Calu3 (cell line): ENCODE measurements around the gene NDST4. TPM values are rescaled to one million over a fixed set of nuclear protein-coding genes. Genes with fewer than 3 reads are reported as not detected.
A peak's percentile ranks its signal among the peaks of the same experiment; 100 is the strongest.

Source experiments
- Bru-seq: library from RNA; stranded (reverse); fragments of 400-500 nt; gene quantifications from one replicate; lab custom pipeline; 2021; lab: Mats Ljungman, UMichigan
- BruChase-seq, 2 experiments: library from RNA; stranded (reverse); fragments of 400-500 nt; gene quantifications; one replicate each; lab custom pipeline; 2021; lab: Mats Ljungman, UMichigan
- BruUV-seq: library from RNA; stranded (reverse); fragments of 400-500 nt; replicated peaks from 2 replicates; lab custom pipeline; 2021; lab: Mats Ljungman, UMichigan
- CTCF ChIA-PET: fragments of 300-600 bp; sonication (Branson Sonifier 250); formaldehyde crosslinking; loops from one replicate; lab custom pipeline; 2022; ENCODE audit warnings: antibody characterized with exemption; lab: Charles Lee
- DNase-seq: peaks from one replicate; pipeline ENCODE4 v3.0.0; 2022
- H3K27ac Mint-ChIP-seq: one replicate; pipeline ENCODE4 v1.8.0; 2022; ENCODE audit warnings: mixed read lengths; ENCODE audit not compliant: unreplicated experiment
- H3K27me3 Mint-ChIP-seq: one replicate; pipeline ENCODE4 v1.8.0; 2022; ENCODE audit warnings: mixed read lengths; ENCODE audit not compliant: unreplicated experiment
- H3K36me3 Mint-ChIP-seq: one replicate; pipeline ENCODE4 v1.8.0; 2022; ENCODE audit warnings: mild to moderate bottlenecking, moderate library complexity, mixed read lengths; ENCODE audit not compliant: insufficient read depth, unreplicated experiment
- H3K4me1 Mint-ChIP-seq: one replicate; pipeline ENCODE4 v1.8.0; 2022; ENCODE audit warnings: mild to moderate bottlenecking, low read depth, mixed read lengths; ENCODE audit not compliant: unreplicated experiment
- H3K4me3 Mint-ChIP-seq: one replicate; pipeline ENCODE4 v1.8.0; 2022; ENCODE audit warnings: mild to moderate bottlenecking, low read depth, moderate library complexity, mixed read lengths; ENCODE audit not compliant: unreplicated experiment
- H3K9me3 Mint-ChIP-seq: one replicate; pipeline ENCODE4 v1.8.0; 2022; ENCODE audit warnings: low read depth, mixed read lengths; ENCODE audit not compliant: unreplicated experiment
- CTCF ChIP-seq: fragments of 200-600 bp; IDR thresholded peaks from one replicate; pipeline ENCODE4 v1.8.0; 2022; ENCODE audit warnings: antibody characterized with exemption; ENCODE audit not compliant: unreplicated experiment
- intact Hi-C: fragments of 100-400 bp; cut with micrococcal nuclease; formaldehyde crosslinking; loops from one replicate; pipeline ENCODE4 v1.10.0; 2022; ENCODE audit not compliant: unreplicated experiment
- long read RNA-seq: library from polyadenylated mRNA; stranded (forward); transcript quantifications from one replicate; pipeline ENCODE4 v2.0.0, GENCODE V29; 2022
- total RNA-seq: library from RNA; stranded (reverse); gene quantifications from 2 replicates; pipeline ENCODE4 v1.2.3, GENCODE V29; 2022

Gene NDST4
- not detected in 2 replicates for total RNA-seq
- Bru-seq, nascent RNA = percentile 2 among the genes with signal in this experiment
- BruChase-seq, experiment 1, labeled RNA remaining after a 6-hour chase = percentile 1 among the genes with signal in this experiment
- percentile 0 among the genes with signal in this experiment for BruChase-seq, experiment 2, labeled RNA remaining after a 2-hour chase
- long read RNA-seq = 0 reads

DNA sequence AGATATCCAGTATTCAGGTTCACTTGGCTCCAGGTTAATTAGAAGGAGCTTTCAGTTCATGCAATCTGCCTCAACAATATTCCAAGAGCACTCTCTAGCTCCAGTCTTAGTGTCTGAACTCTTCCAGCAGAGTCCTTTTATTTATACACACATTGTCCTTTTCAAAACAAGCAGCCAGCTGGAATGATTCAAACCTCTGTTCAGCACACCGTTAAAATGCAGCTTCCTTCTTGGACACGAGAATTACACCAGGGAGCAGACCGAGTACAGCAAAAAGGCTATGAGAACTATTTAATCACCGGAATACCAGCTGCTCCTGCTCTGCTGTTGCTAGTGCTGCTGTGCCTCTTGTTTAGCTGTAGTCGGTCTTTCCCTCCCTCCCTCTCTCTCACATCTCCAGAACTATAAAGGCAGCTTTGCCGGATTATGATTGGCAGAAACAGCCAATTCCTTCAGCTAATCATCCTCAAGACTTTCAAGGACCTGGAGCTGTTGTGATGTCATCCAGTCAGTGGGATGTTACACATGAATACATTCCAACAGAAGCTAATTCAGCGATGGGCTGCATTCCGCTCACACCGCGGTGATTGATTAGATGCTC is at the start of gene NDST4:
Gene NDST4 (minus strand): TSS at position 115 of the 601 bp plus-strand sequence. CDS start 36,584 bp downstream, outside the sequence.
- H3K27me3 Mint-ChIP-seq = no peaks in the 10 kb centered on the region
- intact Hi-C loops = loop anchor here (10.0 kb wide), 1 partner anchor 329 kb away; no protein-coding TSS in a partner anchor
- CTCF ChIA-PET = interaction anchor here (0.5 to 0.6 kb wide), 2 partner anchors 141 to 423 kb away, joined by 4 read pairs; no protein-coding TSS in a partner anchor
- H3K36me3 Mint-ChIP-seq = no peaks in the 10 kb centered on the region
- TF ChIP-seq CTCF = no peak
- peak; percentile 4 for DNase-seq
- BruUV-seq = no TSS peak
- H3K4me3 Mint-ChIP-seq = peak within 1 kb of the TSS; percentile 65
- no peaks in the 10 kb centered on the region for H3K9me3 Mint-ChIP-seq
- no peak within 1 kb of the TSS for H3K27ac Mint-ChIP-seq
- no peaks in the 10 kb centered on the region for H3K4me1 Mint-ChIP-seq

DNA sequence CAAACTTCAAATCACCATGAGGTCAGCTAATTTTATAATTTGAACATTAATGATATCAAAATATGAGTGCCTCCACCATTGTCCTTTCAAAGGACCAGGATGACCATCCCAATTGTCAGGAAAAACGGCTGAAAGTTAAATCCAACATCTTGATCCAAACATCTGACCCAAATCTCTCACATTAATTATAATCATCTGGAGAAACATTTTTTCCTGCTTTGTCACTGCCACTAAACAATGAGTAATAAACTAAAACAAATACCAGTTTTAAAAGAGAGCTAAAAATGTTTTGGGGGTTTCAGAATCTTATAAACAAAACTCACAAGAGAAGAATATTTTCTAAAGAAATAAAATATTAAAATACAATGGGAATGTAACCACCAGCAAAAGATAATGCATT is 45.7 kb upstream of the NDST4 start:
- H3K9me3 Mint-ChIP-seq = no peaks in the 10 kb centered on the region
- no peaks in the 10 kb centered on the region for H3K27me3 Mint-ChIP-seq
- no peak for DNase-seq
- no peak for TF ChIP-seq CTCF
- CTCF ChIA-PET = no interaction called here
- no peaks in the 10 kb centered on the region for H3K36me3 Mint-ChIP-seq
- no peaks in the 10 kb centered on the region for H3K4me1 Mint-ChIP-seq
- intact Hi-C loops = no loop called here
- no TSS peak for BruUV-seq
- no peak overlapping the region for H3K27ac Mint-ChIP-seq
- H3K4me3 Mint-ChIP-seq = no peak overlapping the region

DNA sequence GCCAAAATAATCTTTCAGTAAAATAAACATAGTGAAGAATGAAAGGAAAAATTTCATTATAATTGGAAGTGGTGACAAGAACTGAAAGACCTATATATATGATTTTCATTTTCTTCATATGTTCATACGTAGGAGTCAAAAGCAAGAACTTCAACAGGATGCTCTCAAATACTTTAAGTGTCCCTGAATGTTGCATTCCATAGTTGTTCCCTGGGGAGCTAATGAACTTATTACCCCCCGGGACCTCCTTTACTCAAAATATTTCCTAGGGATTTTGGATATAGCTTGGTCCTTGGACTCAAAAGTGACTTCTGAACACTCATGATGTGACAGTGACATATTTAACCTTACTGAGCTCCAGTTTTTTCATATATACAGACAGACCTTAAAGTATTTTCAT is 44.9 kb upstream of the NDST4 start:
- H3K4me3 Mint-ChIP-seq = no peak overlapping the region
- intact Hi-C loops = no loop called here
- TF ChIP-seq CTCF = no peak
- H3K27ac Mint-ChIP-seq = no peak overlapping the region
- H3K27me3 Mint-ChIP-seq = no peaks in the 10 kb centered on the region
- H3K36me3 Mint-ChIP-seq = no peaks in the 10 kb centered on the region
- no TSS peak for BruUV-seq
- no peaks in the 10 kb centered on the region for H3K9me3 Mint-ChIP-seq
- no peak for DNase-seq
- H3K4me1 Mint-ChIP-seq = no peaks in the 10 kb centered on the region
- CTCF ChIA-PET = no interaction called here

DNA sequence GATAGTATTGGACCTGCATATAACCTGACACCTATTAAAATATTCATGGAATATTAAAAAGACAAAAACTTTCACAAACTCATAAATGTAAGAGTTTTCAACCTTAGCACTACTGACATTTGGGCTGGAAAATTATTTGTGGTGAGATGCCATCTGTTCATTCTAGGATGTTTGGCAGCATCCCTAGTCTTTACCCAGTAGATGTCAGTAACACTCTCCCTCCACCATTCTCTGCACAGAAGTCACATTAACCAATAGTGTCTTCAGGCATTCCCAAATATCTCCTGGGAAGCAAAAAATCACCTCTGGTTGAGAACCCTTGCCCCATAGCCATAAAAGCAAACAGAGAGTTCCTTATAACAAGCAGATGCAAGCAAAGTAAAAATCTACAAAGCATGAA is 41.4 kb upstream of the NDST4 start:
- CTCF ChIA-PET = no interaction called here
- Mint-ChIP-seq H3K4me3 (no peak overlapping the region), H3K36me3 (no peaks in the 10 kb centered on the region), H3K27ac (no peak overlapping the region), H3K9me3 (no peaks in the 10 kb centered on the region), H3K4me1 (no peaks in the 10 kb centered on the region), H3K27me3 (no peaks in the 10 kb centered on the region)
- BruUV-seq = no TSS peak
- intact Hi-C loops = no loop called here
- no peak for DNase-seq
- no peak for TF ChIP-seq CTCF
